ENCODE results near the gene EGFL8. TPM values are rescaled to one million over a fixed set of nuclear protein-coding genes. Genes with fewer than 3 reads are reported as not detected.
"Not testable (repeated sequence)": the region's sequence is repeated elsewhere in the genome, so short reads cannot be mapped to it uniquely, and the experiment has no call there.

Gene EGFL8
- not detected for total RNA-seq

GRCh38 chr6:32164295-32164694 lies at the start of gene EGFL8:
Gene EGFL8, plus strand, starts transcription at chr6:32164595. Its CDS starts 1,571 bp downstream, at chr6:32166166.
- DNase-seq, result no peak

GRCh38 chr6:32114796-32115195 lies 49.6 kb upstream of the EGFL8 start:
- no peak for DNase-seq

GRCh38 chr6:32115623-32116022 lies 48.8 kb upstream of the EGFL8 start:
- no peak for DNase-seq

GRCh38 chr6:32116674-32117073 lies 47.7 kb upstream of the EGFL8 start:
- DNase-seq, result no peak

DNA sequence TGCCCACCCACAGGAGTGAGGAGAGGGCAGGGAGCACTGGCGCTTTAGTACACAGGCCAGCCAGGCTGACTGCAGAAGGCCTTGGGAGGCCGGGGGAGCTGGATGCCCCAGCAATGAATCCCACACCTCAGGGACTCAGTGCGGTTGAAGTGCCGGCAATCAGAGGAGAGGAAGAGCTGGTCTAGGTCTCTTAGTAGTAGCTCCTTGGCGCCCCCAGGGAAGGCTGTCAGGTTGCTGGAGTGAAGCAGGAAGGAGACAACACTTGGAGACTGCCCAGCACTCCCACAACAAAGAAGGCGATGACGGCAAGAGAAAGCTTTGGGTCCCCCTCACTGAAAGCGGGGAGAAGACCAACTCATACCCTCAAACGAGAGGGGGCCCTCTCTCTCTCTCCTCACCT lies 46.9 kb upstream of the EGFL8 start:
- no peak for DNase-seq

- DNase-seq, result peak; percentile 56
Measured at GRCh38 chr6:32118782-32119628, 45.4 kb upstream of the EGFL8 start.

GRCh38 chr6:32120573-32121059 lies 43.8 kb upstream of the EGFL8 start:
- no peak for DNase-seq

GRCh38 chr6:32123681-32124080 lies 40.7 kb upstream of the EGFL8 start:
- DNase-seq, result no peak

- DNase-seq, result no peak
Measured at GRCh38 chr6:32126880-32127279, 37.5 kb upstream of the EGFL8 start.

DNA sequence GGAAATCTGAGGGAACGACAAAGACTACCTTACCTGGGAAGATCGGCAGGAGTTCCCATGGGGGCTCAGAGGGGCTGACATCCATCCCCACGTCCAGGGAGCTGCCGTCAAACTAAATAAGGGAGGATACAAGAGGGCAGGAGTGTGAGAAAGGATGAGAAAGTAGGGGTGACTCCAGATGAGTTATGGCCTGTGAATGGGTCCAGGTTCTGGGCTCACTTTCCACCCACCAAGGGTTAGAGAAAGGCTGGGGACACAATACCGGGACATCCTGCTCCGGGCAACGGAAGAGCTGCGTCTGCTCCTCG lies 37.0 kb upstream of the EGFL8 start:
- DNase-seq, result no peak

DNA sequence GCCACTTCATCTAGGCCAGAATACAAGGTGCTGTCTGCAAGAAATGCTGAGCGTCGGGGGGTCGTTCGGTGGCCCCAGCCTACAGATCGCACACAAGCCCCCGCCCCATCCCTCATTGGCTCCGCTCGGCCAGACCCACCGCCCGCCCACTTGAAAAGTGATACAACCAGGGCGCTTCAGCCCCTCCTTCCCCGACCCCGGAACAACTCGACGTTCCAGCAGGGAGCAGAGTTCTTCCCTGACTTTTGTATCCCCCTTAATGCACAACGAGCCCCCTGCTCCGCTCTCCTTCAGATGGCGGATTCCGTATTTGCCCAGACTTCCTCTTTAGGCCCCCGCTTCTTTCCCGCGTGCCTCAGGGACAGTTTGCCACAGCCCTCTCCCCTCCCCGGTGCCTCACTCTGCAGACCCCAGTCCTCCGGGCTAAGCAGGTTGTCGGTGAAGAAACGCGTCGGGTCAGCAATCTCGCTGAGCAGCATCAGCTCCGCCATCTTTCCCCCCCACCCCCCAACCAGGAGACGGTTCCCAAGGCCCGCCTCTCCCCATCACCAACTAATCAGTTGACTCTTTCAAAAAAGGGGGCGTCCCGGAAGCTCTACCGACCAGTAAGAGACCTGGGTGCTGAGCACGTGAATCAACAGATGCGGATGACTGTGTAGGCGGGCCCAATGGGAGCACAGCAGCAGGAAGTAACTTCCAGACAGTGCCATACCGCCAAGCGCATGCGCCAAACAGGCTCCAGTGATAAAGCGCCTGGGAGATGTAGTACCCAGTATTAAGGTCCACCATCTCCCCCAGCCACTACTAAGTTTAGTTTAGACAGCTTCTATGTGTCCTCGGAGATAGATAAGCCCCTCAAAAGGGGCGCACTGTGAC lies 36.4 kb upstream of the EGFL8 start, which contains the start of gene ATF6B:
Gene ATF6B (minus strand): TSS at position 530 of the 876 bp plus-strand sequence. CDS start 39 bp downstream, at position 491.
- peak; percentile 97 for DNase-seq

- DNase-seq, result no peak
Measured at GRCh38 chr6:32128751-32129296, 35.6 kb upstream of the EGFL8 start.

- DNase-seq, result no peak
Measured at GRCh38 chr6:32129297-32130088, 34.9 kb upstream of the EGFL8 start.

DNA sequence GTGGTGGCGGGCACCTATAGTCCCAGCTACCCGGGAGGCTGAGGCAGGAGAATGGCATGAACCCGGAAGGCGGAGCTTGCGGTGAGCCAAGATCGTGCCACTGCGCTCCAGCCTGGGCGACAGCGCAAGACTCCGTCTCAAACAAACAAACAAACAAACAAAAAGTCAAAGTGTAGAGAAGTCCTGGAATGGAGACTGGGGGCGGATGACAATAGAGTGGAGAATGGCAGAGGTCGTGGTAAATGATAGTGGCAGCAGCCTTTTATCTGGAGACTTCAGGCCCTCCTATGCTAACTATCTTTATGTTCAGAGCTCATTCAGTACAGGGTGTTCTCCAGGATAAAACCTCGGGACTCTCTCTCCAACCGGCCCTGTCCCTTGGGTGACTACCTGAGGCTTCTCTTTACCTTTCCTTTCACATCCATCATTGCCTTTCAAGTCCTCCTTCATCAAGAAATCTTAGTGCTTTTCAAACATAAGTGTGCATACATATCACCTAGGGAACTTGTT lies 32.9 kb upstream of the EGFL8 start:
- DNase-seq, result no peak

- DNase-seq, result no peak
Measured at GRCh38 chr6:32132110-32132509, 32.3 kb upstream of the EGFL8 start.

- no peak for DNase-seq
Measured at GRCh38 chr6:32133786-32134185, 30.6 kb upstream of the EGFL8 start.

- DNase-seq, result no peak
Measured at GRCh38 chr6:32137454-32137853, 26.9 kb upstream of the EGFL8 start.

DNA sequence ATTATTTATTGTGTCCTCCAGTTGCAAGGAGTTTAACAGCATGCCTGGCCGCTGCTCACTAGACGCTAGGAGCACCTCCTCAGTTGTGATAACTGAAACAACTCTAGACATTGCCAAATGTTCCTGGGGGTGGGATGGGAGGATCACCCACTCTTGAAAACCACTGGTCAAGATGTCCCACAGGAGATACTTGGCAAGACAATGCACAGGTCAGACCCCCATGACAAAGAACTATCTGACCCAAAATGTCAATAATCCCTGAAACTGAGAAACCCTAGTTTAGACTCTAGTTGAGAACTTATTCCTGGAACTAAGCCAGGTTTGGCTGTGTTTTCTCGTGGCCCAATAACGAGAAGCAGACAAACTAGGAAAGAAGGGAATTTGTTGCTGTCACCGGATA lies 24.8 kb upstream of the EGFL8 start:
- DNase-seq, result no peak

DNA sequence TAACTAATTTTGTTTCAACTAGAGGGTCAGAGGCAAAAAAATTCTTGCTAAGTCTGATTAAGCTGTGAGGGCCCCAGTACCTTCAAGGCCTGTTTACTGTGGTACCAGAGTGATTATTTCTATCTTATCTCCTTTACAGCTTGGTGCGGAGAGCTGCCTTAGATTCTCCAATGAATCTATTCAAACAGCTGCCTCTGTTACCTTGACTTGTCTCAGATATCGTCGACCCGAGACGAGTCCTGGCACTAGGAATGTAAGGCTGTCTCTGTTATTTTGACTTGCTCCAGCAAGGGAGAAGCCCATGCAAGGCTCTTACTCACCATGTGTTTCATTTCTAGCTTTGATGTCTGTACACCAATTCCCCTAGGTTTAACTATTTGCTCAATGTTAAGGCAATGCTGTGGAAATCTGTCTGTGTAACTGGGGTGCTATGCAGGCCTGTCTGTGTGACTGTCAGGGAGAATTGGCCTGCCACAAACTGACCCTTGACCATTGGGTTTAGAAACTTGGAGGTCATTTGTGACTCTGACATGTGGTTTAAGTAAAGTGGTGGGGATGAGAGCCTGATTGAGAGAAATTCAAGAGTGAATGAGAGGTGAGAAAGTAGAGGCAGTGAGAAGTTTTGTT lies 23.9 kb upstream of the EGFL8 start:
- DNase-seq, result no peak

- DNase-seq, result not testable (repeated sequence)
Measured at GRCh38 chr6:32144238-32144637, 20.2 kb upstream of the EGFL8 start.

- DNase-seq, result no peak
Measured at GRCh38 chr6:32146287-32146686, 18.1 kb upstream of the EGFL8 start.

DNA sequence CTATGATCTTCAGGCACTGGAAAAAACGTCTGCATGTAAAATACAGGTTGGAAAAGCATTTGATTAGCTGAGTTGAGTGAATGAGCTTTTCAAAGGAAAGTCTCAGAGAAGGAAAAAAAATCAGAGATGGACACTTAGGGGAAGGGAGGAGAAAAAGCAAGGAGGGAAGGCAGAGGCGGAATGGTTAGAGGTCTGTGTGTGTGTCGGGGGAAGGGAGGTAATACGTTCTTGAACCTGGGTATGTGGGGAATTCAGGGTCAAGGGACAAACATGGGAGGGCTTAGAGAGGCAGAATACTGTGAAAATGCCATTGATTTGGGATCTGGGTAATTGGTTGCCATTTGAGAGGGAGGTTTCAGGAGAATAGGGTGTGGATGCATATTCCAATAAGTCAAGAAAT lies 17.7 kb upstream of the EGFL8 start:
- DNase-seq, result no peak

Data from effector CD4-positive, alpha-beta T cell (primary cell).